GM12878 (cell line): ENCODE data around the gene STRC. TPM values are rescaled to one million over a fixed set of nuclear protein-coding genes. Genes with fewer than 3 reads are reported as not detected.
"Not testable (repeated sequence)": the region's sequence is repeated elsewhere in the genome, so short reads cannot be mapped to it uniquely, and the experiment has no call there.

ENCODE experiments used
- ATAC-seq: fragments of 200-7000 bp; cut with Tn5 transposase; 3 replicates; pipeline ENCODE4 v1.9.1; 2020; ENCODE audit warnings: mild to moderate bottlenecking, moderate library complexity
- BruUV-seq: library from RNA; stranded (reverse); fragments of 400-500 nt; replicated peaks from 2 replicates; lab custom pipeline; 2021; lab: Mats Ljungman, UMichigan
- CTCF ChIA-PET: fragments of 300-600 bp; sonication (Branson Sonifier 250); formaldehyde crosslinking; extraction: SDS; loops from one replicate; lab custom pipeline; 2021; ENCODE audit warnings: inconsistent platforms; lab: Yijun Ruan, JAX
- POLR2A ChIA-PET: fragments of 350-600 bp; formaldehyde crosslinking; extraction: SDS; loops from one replicate; lab custom pipeline; 2021; ENCODE audit warnings: inconsistent platforms; lab: Charles Lee
- RAD21 ChIA-PET: fragments of 300-600 bp; sonication (Branson Sonifier 250); formaldehyde crosslinking; loops from one replicate; lab custom pipeline; 2023; ENCODE audit warnings: antibody characterized with exemption; ENCODE audit not compliant: unreplicated experiment; lab: Charles Lee
- SMC1A ChIA-PET: fragments of 300-600 bp; sonication (Branson Sonifier 250); formaldehyde crosslinking; loops from one replicate; lab custom pipeline; 2023; ENCODE audit not compliant: unreplicated experiment, uncharacterized antibody; lab: Charles Lee
- DNase-seq: peaks from one replicate; pipeline ENCODE4 v3.0.0-alpha.2; 2011; ENCODE audit warnings: low read depth, low spot score
- FAIRE-seq: peaks from 3 replicates; lab custom pipeline; 2011; peaks lifted over from hg19 to GRCh38; lab: Jason Lieb, UNC
- H2AFZ ChIP-seq: 2 replicates; pipeline ENCODE4 v1.6.0; 2011; ENCODE audit warnings: low read depth, low read length, control low read depth; ENCODE audit not compliant: control insufficient read depth
- H3K27ac ChIP-seq: 2 replicates; pipeline ENCODE4 v1.5.1; 2011; ENCODE audit warnings: control low read depth; ENCODE audit not compliant: control insufficient read depth, insufficient read depth
- H3K27me3 ChIP-seq, 2 experiments: replicated peaks in 1 of 2; 2 replicates each; pipeline versions ENCODE4 v1.6.0 to v1.6.1; 2011; ENCODE audit warnings: low read length in 1 of 2; ENCODE audit not compliant: control insufficient read depth in 2 of 2, insufficient read depth in 2 of 2
- H3K36me3 ChIP-seq, 2 experiments: 2 replicates each; pipeline ENCODE4 v1.5.1; 2011; ENCODE audit warnings: low read length in 1 of 2; ENCODE audit not compliant: control insufficient read depth in 2 of 2, insufficient read depth in 2 of 2
- H3K4me1 ChIP-seq: 2 replicates; pipeline ENCODE4 v1.6.1; 2011; ENCODE audit warnings: mild to moderate bottlenecking, low read length, moderate library complexity, mixed read lengths; ENCODE audit not compliant: control insufficient read depth, insufficient read depth
- H3K4me2 ChIP-seq: 2 replicates; pipeline ENCODE4 v1.6.0; 2011; ENCODE audit warnings: control low read depth; ENCODE audit not compliant: control insufficient read depth, insufficient read depth
- H3K4me3 ChIP-seq: fragments of 200-600 bp; sonication (generic); 2 replicates; pipeline ENCODE4 v1.5.1; 2016
- H3K79me2 ChIP-seq: 2 replicates; pipeline ENCODE4 v1.6.0; 2011; ENCODE audit warnings: low read length; ENCODE audit not compliant: control insufficient read depth, insufficient read depth
- H3K9ac ChIP-seq: 2 replicates; pipeline ENCODE4 v1.8.0; 2011; ENCODE audit warnings: low read length, control low read depth, mixed read lengths; ENCODE audit not compliant: control insufficient read depth, insufficient read depth
- H3K9me3 ChIP-seq: replicated peaks from 3 replicates; pipeline ENCODE4 v1.5.1; 2011; ENCODE audit warnings: mild to moderate bottlenecking, low read length; ENCODE audit not compliant: control insufficient read depth, insufficient read depth
- H4K20me1 ChIP-seq: 2 replicates; pipeline ENCODE4 v1.6.0; 2011; ENCODE audit not compliant: control insufficient read depth, insufficient read depth
- WGBS: methylation state at CpG from one replicate; pipeline ENCODE4 v1.1.6; 2016; ENCODE audit warnings: low lambda C conversion rate; ENCODE audit not compliant: insufficient replicate concordance, insufficient coverage; ENCODE audit errors: missing lambda C conversion rate; 5-methylcytosine and 5-hydroxymethylcytosine counted together
- in situ Hi-C: fragments of 300-500 bp; cut with MboI; formaldehyde crosslinking; loops from 9 replicates; pipeline ENCODE4 v1.14.3; 2018; ENCODE audit warnings: mixed read lengths
- intact Hi-C: fragments of 100-400 bp; cut with micrococcal nuclease; formaldehyde crosslinking; loops from one replicate; pipeline ENCODE4 v1.14.2; 2022; ENCODE audit not compliant: unreplicated experiment
- polyA plus RNA-seq, 11 experiments: library from polyadenylated mRNA; depleted of rRNA in 4 of 11; unstranded in 6 of 11; stranded (reverse) in 5 of 11; fragments of >200 nt; fragmentation: Nextera tagmentation in 4 of 11; fragmentation: Illumina TruSeq in 1 of 11; extraction: Ambion mirVana in 4 of 11; extraction: Trizol in 1 of 11; gene quantifications; 1 replicate in 1 of 11; 2 replicates in 10 of 11; pipeline versions ENCODE4 v1.2.1 to v1.2.3, GENCODE V29; 2011 to 2016; ENCODE audit warnings: inconsistent platforms in 2 of 11, missing spikeins in 2 of 11, low read depth in 1 of 11
- total RNA-seq, 4 experiments: library from RNA; depleted of rRNA in 3 of 4; stranded (reverse); fragments of >200 nt in 3 of 4; fragmentation: Illumina TruSeq in 1 of 4; extraction: Trizol in 1 of 4; gene quantifications; 2 replicates each; pipeline versions ENCODE4 v1.2.1 to v1.2.3, GENCODE V29; 2013 to 2021

The STRC gene
- total and polyA plus RNA-seq, 10 of the 15 experiments (the other 5 are each of a cell fraction or from before 2014, with no cell fraction given): 0.04 to 0.45 (median 0.21) TPM; not detected in 1

GRCh38 chr15:43589778-43590466, 28.7 kb downstream of the STRC start, which contains the start of gene PPIP5K1:
Gene PPIP5K1 (minus strand): TSS chr15:43590208. CDS start chr15:43584504, 5,704 bp downstream.
- H3K4me1 ChIP-seq, POLR2A ChIA-PET, H3K79me2 ChIP-seq, RAD21 ChIA-PET, H3K36me3 ChIP-seq, CTCF ChIA-PET, H4K20me1 ChIP-seq, H3K4me2 ChIP-seq, H3K4me3 ChIP-seq, SMC1A ChIA-PET, H3K9ac ChIP-seq, H3K27me3 ChIP-seq, BruUV-seq, intact Hi-C loops, H2AFZ ChIP-seq, in situ Hi-C loops, DNase-seq, H3K9me3 ChIP-seq, H3K27ac ChIP-seq: not testable (repeated sequence)
- FAIRE-seq (peak; percentile 100), ATAC-seq (peak; percentile 100)
- WGBS: no CpG with 5 or more reads among the region's 54 CpGs

GRCh38 chr15:43574607-43575006, 44.0 kb downstream of the STRC start:
- SMC1A ChIA-PET, RAD21 ChIA-PET, intact Hi-C loops, H3K36me3 ChIP-seq, H3K27ac ChIP-seq, H3K27me3 ChIP-seq, H2AFZ ChIP-seq, DNase-seq, H3K4me3 ChIP-seq, ATAC-seq, CTCF ChIA-PET, POLR2A ChIA-PET, H3K79me2 ChIP-seq, H3K4me1 ChIP-seq, H4K20me1 ChIP-seq, H3K9me3 ChIP-seq, BruUV-seq, H3K4me2 ChIP-seq, in situ Hi-C loops, H3K9ac ChIP-seq: not testable (repeated sequence)
- FAIRE-seq: peak; percentile 27
- no CpG with 5 or more reads among the region's 1 CpG for WGBS

DNA sequence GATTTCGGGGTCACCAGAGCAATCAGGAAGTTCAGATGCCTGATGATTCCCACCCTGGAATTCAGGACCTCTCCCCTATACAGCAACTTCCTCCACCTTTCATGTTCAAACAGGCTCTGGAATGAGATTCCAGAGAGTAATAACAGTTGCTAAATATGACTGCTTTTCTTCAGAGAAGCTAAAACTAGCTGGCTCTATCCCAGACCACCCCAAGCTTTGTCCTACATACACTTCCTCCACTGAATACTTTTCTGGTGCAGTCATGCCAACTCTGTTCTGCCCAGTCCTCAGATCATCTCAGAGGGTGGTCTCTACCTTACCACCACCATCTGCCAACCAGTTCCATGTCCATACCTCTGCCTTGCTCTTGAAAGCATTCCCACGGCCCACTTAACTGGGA, 52.0 kb downstream of the STRC start:
- FAIRE-seq, DNase-seq, H4K20me1 ChIP-seq, ATAC-seq, POLR2A ChIA-PET, H3K27ac ChIP-seq, H3K36me3 ChIP-seq, BruUV-seq, CTCF ChIA-PET, H3K79me2 ChIP-seq, SMC1A ChIA-PET, intact Hi-C loops, H3K4me1 ChIP-seq, H3K27me3 ChIP-seq, RAD21 ChIA-PET, H3K9ac ChIP-seq, H3K4me2 ChIP-seq, in situ Hi-C loops, H3K4me3 ChIP-seq, H3K9me3 ChIP-seq, H2AFZ ChIP-seq: not testable (repeated sequence)
- no CpG with 5 or more reads among the region's 2 CpGs for WGBS

DNA sequence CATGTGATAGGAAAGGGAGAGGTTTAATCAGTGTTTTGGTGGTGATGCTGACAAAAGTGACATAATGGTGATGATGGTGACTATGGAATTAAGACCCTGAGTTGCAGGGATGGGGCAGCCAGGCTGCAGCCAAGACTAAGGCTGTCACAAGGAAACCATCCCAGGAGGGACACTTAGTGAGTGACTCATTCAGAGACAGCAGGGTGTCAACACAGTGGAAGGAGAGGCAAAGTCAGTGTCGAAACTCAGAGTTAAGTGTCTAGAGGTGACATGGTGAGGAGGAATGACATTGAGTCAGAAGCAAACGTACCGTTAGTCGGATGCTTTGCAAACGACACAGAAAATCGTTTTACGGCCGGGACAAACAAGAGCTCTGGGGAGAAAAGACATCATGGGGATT, 54.8 kb downstream of the STRC start:
- FAIRE-seq, BruUV-seq, SMC1A ChIA-PET, H3K4me1 ChIP-seq, H2AFZ ChIP-seq, in situ Hi-C loops, POLR2A ChIA-PET, H3K27me3 ChIP-seq, H3K9ac ChIP-seq, H3K36me3 ChIP-seq, RAD21 ChIA-PET, H3K27ac ChIP-seq, DNase-seq, H4K20me1 ChIP-seq, H3K79me2 ChIP-seq, ATAC-seq, intact Hi-C loops, H3K4me3 ChIP-seq, H3K4me2 ChIP-seq, CTCF ChIA-PET, H3K9me3 ChIP-seq: not testable (repeated sequence)
- WGBS: no CpG with 5 or more reads among the region's 8 CpGs
